Fibroblast of mammary gland (primary cell): Measurements from ENCODE around the gene ZNF765.
"Not testable (repeated sequence)": the region's sequence is repeated elsewhere in the genome, so short reads cannot be mapped to it uniquely, and the experiment has no call there.

ENCODE experiments used
- DNase-seq: peaks from one replicate; pipeline ENCODE4 v3.0.0-alpha.2; 2010; ENCODE audit warnings: low read depth
- H3K4me3 ChIP-seq: 2 replicates; pipeline ENCODE4 v1.5.1; 2011; ENCODE audit warnings: low read depth, mild to moderate bottlenecking, low read length, moderate library complexity; ENCODE audit not compliant: control insufficient read depth
- CTCF ChIP-seq: conservative IDR thresholded peaks from 2 replicates; pipeline ENCODE4 v1.5.1; 2011; ENCODE audit warnings: low read depth, low read length, inconsistent platforms; ENCODE audit not compliant: control insufficient read depth, insufficient read depth

ZNF765 gene

GRCh38 chr19:53394974-53395839 is at the start of gene ZNF765:
Gene ZNF765 (plus strand): TSS chr19:53395149. CDS start chr19:53398016, 2,867 bp downstream.
- DNase-seq, result peak; percentile 88
- peak; percentile 32 for TF ChIP-seq CTCF
- peak within 1 kb of the TSS; percentile 88 for H3K4me3 ChIP-seq

GRCh38 chr19:53355739-53356138 is 39.2 kb upstream of the ZNF765 start:
- DNase-seq, result no peak
- no peak overlapping the region for H3K4me3 ChIP-seq
- no peak for TF ChIP-seq CTCF

GRCh38 chr19:53357821-53358581 is 36.9 kb upstream of the ZNF765 start:
- TF ChIP-seq CTCF, result no peak
- no peak for DNase-seq
- no peak overlapping the region for H3K4me3 ChIP-seq

- DNase-seq, H3K4me3 ChIP-seq: not testable (repeated sequence)
Observed at GRCh38 chr19:53360056-53360455, 34.9 kb upstream of the ZNF765 start.

GRCh38 chr19:53365134-53365898 is 29.6 kb upstream of the ZNF765 start, which contains the start of gene ZNF525:
Gene ZNF525 (plus strand): TSS chr19:53365705. CDS start chr19:53372282, 6,577 bp downstream.
- TF ChIP-seq CTCF, result peak; percentile 7
- DNase-seq, result peak; percentile 52

GRCh38 chr19:53365899-53366493 is 29.0 kb upstream of the ZNF765 start:
- TF ChIP-seq CTCF, result no peak
- H3K4me3 ChIP-seq, result peak overlapping the region; percentile 70
- no peak for DNase-seq

More at GRCh38 chr19:53365134-53365898, 29.6 kb upstream of the ZNF765 start, which contains the start of gene ZNF525:
- H3K4me3 ChIP-seq, result peak within 1 kb of the TSS; percentile 70
